ENCODE data around the gene SLC26A1.

Gene SLC26A1

DNA sequence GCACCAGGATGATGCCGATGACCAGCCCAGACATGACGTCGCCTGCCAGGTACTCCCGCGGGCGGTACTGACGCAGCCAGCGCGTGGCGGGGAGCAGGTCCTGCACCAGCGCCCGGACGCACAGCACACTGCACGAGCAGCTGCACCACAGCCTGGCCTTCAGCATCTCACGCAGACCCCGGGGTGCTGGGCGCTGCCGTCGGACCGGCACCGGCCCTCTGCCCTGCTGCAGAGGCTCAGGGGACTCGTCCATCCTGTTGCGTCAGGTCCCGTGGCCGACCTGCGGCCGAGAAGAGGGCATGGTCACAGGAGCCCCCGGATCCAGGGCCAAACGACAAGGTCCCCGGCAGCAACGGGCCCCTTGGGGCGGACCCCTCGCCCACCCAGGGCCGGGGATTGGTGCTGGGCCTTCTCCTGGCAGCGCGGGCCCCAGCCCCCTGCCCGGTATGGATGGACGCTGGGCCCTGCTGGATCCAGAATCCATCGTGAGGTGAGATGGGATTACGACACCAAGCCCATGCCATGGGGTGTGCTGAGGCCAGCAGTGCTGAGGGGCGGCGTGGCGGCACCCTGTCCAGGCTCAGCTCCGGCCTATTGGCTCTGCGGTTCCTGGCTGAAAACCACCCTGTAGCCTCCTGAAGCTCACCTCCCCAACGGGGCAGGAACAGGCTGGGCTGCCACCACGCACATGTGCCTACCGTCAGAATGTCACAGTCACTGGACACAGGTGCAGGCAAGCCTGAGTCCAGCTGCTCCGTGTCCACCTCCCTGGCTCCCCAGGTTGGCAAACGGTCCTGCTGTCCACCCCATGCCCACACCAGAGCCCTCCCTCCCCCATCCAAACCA is 1.5 kb downstream of the SLC26A1 start:
- Histone ChIP-seq H3K4ac (ENCODE audit: low read depth, low read length) (no peak overlapping the region), H4K12ac (ENCODE audit: low read depth, low read length) (no peak overlapping the region), H4K91ac (ENCODE audit: low read depth, low read length) (no peak overlapping the region), H3K23ac (ENCODE audit: low read length) (no peak overlapping the region), H4K8ac (ENCODE audit: low read depth, low read length) (no peak overlapping the region), H3K4me1 (ENCODE audit: control insufficient read depth in 1 of 2, insufficient read depth in 2 of 2, low read length in 2 of 2) (peaks cover 5 to 11% of the 10 kb centered on the region in 2 experiments), H3K27ac (ENCODE audit: low read depth, low read length) (no peak overlapping the region), H3K18ac (ENCODE audit: low read length) (no peak overlapping the region), H2AFZ (ENCODE audit: insufficient read depth, low read length, poor library complexity) (no peak overlapping the region), H3K4me2 (ENCODE audit: low read length) (no peak overlapping the region), H3K9ac (ENCODE audit: low read length) (no peak overlapping the region), H2BK120ac (ENCODE audit: insufficient read depth, low read length, poor library complexity) (no peak overlapping the region), H3K27me3 (ENCODE audit: insufficient read depth, low read length) (peaks cover 4% of the 10 kb centered on the region), H2BK5ac (ENCODE audit: low read depth, low read length, poor library complexity) (no peak overlapping the region), H2AK5ac (ENCODE audit: low read length) (no peak overlapping the region), H3K36me3 (ENCODE audit: control insufficient read depth in 1 of 2, insufficient read depth in 2 of 2, low read length in 2 of 2) (no peaks in the 10 kb centered on the region), H3K4me3 (ENCODE audit: low read depth, low read length) (no peak overlapping the region), H3K79me2 (ENCODE audit: control insufficient read depth, insufficient read depth, low read length, poor library complexity) (no peaks in the 10 kb centered on the region), H3K79me1 (ENCODE audit: low read length) (no peaks in the 10 kb centered on the region), H2BK12ac (ENCODE audit: low read length) (no peak overlapping the region), H3K14ac (ENCODE audit: low read length) (no peak overlapping the region), H3K9me3 (ENCODE audit: insufficient read depth, low read depth, low read length) (peaks cover 2% of the 10 kb centered on the region)
- peak; percentile 87 for DNase-seq
- no CpG with 5 or more reads among the region's 50 CpGs for WGBS (ENCODE audit: extremely low coverage, insufficient coverage, insufficient read length)

DNA sequence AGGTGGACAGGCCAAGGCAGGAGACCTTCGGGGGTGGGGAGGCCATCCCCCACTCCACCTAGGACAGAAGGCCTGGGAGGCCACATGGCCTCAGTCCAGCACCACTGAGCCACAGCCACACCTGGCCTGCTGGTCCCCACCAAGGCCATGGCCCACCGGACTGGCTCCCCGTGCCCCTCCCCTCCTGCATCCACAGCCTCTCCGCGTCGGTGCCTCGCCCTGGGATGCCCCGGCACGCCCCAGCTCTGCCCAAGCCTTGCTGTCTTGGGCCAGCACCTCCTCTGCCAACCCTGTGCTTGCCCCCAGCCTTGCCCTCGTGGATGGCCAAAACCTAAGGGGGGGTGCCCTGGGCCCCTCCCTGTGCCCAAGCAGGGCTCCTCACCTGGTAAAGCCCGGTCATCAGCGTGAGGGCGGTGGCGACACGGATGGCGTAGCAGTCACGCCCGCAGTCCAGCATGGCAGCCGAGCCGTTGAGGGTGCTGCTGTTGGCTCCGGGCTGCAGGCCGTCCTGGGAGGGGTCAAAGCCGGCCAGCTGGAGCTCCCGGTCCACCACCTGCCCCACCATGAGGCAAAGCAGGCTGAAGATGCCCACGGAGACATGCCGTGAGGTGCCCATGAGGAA is 2.3 kb downstream of the SLC26A1 start:
- H2BK5ac ChIP-seq (ENCODE audit: low read depth, low read length, poor library complexity): no peak overlapping the region
- no peaks in the 10 kb centered on the region for H3K9me3 ChIP-seq (ENCODE audit: insufficient read depth, low read depth, low read length)
- no peaks in the 10 kb centered on the region for H3K79me2 ChIP-seq (ENCODE audit: control insufficient read depth, insufficient read depth, low read length, poor library complexity)
- no peak for DNase-seq
- no peak overlapping the region for H4K91ac ChIP-seq (ENCODE audit: low read depth, low read length)
- no peak overlapping the region for H2AFZ ChIP-seq (ENCODE audit: insufficient read depth, low read length, poor library complexity)
- no peaks in the 10 kb centered on the region for H3K79me1 ChIP-seq (ENCODE audit: low read length)
- no peak overlapping the region for H4K12ac ChIP-seq (ENCODE audit: low read depth, low read length)
- no peak overlapping the region for H3K18ac ChIP-seq (ENCODE audit: low read length)
- H3K23ac ChIP-seq (ENCODE audit: low read length): no peak overlapping the region
- H3K14ac ChIP-seq (ENCODE audit: low read length): no peak overlapping the region
- H3K4me2 ChIP-seq (ENCODE audit: low read length): no peak overlapping the region
- WGBS (ENCODE audit: extremely low coverage, insufficient coverage, insufficient read length): no CpG with 5 or more reads among the region's 26 CpGs
- no peak overlapping the region for H3K9ac ChIP-seq (ENCODE audit: low read length)
- no peak overlapping the region for H2AK5ac ChIP-seq (ENCODE audit: low read length)
- no peak overlapping the region for H2BK120ac ChIP-seq (ENCODE audit: insufficient read depth, low read length, poor library complexity)
- H2BK12ac ChIP-seq (ENCODE audit: low read length): no peak overlapping the region
- no peak overlapping the region for H4K8ac ChIP-seq (ENCODE audit: low read depth, low read length)
- H3K4me3 ChIP-seq (ENCODE audit: low read depth, low read length): no peak overlapping the region
- H3K4me1 ChIP-seq (ENCODE audit: control insufficient read depth in 1 of 2, insufficient read depth in 2 of 2, low read length in 2 of 2): peaks cover 5 to 11% of the 10 kb centered on the region in 2 experiments
- H3K27ac ChIP-seq (ENCODE audit: low read depth, low read length): no peak overlapping the region
- no peaks in the 10 kb centered on the region for H3K36me3 ChIP-seq (ENCODE audit: control insufficient read depth in 1 of 2, insufficient read depth in 2 of 2, low read length in 2 of 2)
- H3K27me3 ChIP-seq (ENCODE audit: insufficient read depth, low read length): no peaks in the 10 kb centered on the region
- no peak overlapping the region for H3K4ac ChIP-seq (ENCODE audit: low read depth, low read length)

DNA sequence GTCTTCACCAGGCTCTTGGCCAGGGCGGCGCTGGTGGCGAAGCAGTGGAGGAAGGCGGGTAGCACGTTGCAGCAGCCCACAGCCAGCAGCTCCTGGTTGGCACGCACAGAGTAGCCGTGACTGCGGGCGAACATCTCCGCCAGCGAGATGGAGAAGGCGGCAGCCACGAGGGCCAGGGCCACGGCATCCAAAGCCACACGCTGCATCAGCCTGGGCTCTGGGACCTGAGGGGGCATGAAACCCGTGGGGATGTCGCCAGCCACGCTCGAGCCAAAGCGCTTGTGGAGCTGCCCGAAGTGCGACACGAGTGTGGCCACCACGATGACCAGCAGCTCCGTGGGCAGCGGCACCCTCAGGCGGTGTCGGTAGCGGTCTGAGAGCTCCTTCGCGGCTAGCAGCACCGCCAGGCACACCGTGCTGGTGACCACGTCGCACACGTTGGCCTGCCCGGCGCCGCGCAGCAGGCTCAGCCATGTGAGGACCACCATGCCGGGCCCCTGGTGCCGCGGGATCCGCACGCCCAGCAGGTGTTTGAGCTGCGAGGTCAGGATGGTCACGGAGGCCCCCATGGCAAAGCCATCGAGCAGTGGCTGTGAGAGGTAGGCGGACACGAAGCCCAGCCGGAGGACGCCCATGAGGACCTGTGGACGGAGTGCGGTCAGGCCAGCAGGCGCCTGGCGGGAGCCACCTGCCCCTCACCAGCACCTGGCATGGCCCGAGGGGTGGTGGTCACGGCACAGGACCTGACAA is 3.3 kb downstream of the SLC26A1 start:
- Histone ChIP-seq H3K27ac (ENCODE audit: low read depth, low read length) (no peak overlapping the region), H3K79me2 (ENCODE audit: control insufficient read depth, insufficient read depth, low read length, poor library complexity) (no peaks in the 10 kb centered on the region), H2BK120ac (ENCODE audit: insufficient read depth, low read length, poor library complexity) (no peak overlapping the region), H3K4ac (ENCODE audit: low read depth, low read length) (no peak overlapping the region), H3K23ac (ENCODE audit: low read length) (no peak overlapping the region), H2BK12ac (ENCODE audit: low read length) (no peak overlapping the region), H4K12ac (ENCODE audit: low read depth, low read length) (no peak overlapping the region), H3K27me3 (ENCODE audit: insufficient read depth, low read length) (no peaks in the 10 kb centered on the region), H3K18ac (ENCODE audit: low read length) (no peak overlapping the region), H4K91ac (ENCODE audit: low read depth, low read length) (no peak overlapping the region), H3K9ac (ENCODE audit: low read length) (no peak overlapping the region), H3K4me1 (ENCODE audit: control insufficient read depth in 1 of 2, insufficient read depth in 2 of 2, low read length in 2 of 2) (peaks cover 5 to 11% of the 10 kb centered on the region in 2 experiments), H3K9me3 (ENCODE audit: insufficient read depth, low read depth, low read length) (no peaks in the 10 kb centered on the region), H3K4me3 (ENCODE audit: low read depth, low read length) (no peak overlapping the region), H3K36me3 (ENCODE audit: control insufficient read depth in 1 of 2, insufficient read depth in 2 of 2, low read length in 2 of 2) (no peaks in the 10 kb centered on the region), H2AK5ac (ENCODE audit: low read length) (no peak overlapping the region), H3K4me2 (ENCODE audit: low read length) (no peak overlapping the region), H2AFZ (ENCODE audit: insufficient read depth, low read length, poor library complexity) (no peak overlapping the region), H3K79me1 (ENCODE audit: low read length) (no peaks in the 10 kb centered on the region), H3K14ac (ENCODE audit: low read length) (no peak overlapping the region), H2BK5ac (ENCODE audit: low read depth, low read length, poor library complexity) (no peak overlapping the region), H4K8ac (ENCODE audit: low read depth, low read length) (no peak overlapping the region)
- no CpG with 5 or more reads among the region's 58 CpGs for whole genome bisulfite sequencing (ENCODE audit: extremely low coverage, insufficient coverage, insufficient read length)
- DNase-seq: no peak

DNA sequence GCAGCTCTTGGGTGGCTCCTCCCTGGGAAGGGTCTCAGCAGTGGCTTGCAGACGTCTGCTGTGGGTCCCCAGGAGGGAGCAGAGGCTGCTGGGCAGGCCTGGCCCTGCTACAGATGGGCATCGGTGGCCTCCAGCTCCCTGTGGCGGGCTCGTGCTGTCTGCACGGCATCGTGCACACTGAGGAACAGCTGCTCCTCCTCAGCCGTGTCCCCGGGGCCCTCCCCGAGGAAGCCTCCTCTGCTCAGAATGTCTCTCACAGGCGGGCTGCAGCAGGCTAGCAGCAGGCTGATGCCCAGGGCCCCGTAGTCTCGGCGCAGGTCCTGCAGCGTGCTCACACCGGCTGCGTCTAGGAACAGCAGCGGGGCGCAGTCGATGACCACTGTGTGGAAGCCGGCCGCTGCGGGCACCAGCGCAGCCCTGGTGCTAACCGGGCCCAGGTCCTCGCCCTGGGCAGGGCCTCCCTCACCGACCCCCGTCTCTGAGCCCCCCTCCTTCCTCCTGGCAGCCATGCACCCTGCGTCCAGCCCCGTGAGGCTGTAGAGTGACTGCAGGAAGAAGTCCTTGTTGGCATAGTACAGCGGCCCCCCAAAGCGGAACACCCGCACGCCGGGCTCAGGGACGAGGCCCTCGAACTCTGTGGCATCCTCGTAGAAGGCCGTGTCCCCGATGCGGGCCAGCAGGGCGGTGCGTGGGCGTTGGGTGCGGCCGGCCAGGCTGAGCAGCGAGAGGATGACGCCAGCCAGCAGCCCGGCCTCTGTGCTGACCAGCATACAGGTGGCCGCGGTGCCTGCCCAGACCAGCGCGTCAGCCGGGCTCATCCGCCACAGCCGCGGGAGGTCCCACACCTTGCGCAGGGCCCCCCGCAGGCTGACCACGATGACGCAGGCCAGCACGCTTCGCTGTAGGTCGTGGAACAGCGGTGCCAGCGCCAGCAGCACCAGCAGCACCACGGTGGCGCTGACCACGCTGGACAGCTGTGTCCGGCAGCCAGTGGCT is 4.2 kb downstream of the SLC26A1 start:
- no peaks in the 10 kb centered on the region for H3K79me2 ChIP-seq (ENCODE audit: control insufficient read depth, insufficient read depth, low read length, poor library complexity)
- H3K4ac ChIP-seq (ENCODE audit: low read depth, low read length): no peak overlapping the region
- no peak overlapping the region for H4K91ac ChIP-seq (ENCODE audit: low read depth, low read length)
- no peak overlapping the region for H2BK120ac ChIP-seq (ENCODE audit: insufficient read depth, low read length, poor library complexity)
- H2BK12ac ChIP-seq (ENCODE audit: low read length): no peak overlapping the region
- H3K4me2 ChIP-seq (ENCODE audit: low read length): no peak overlapping the region
- H4K8ac ChIP-seq (ENCODE audit: low read depth, low read length): no peak overlapping the region
- no peak overlapping the region for H4K12ac ChIP-seq (ENCODE audit: low read depth, low read length)
- no peak overlapping the region for H3K9ac ChIP-seq (ENCODE audit: low read length)
- no peak overlapping the region for H3K23ac ChIP-seq (ENCODE audit: low read length)
- H3K18ac ChIP-seq (ENCODE audit: low read length): no peak overlapping the region
- H3K4me3 ChIP-seq (ENCODE audit: low read depth, low read length): no peak overlapping the region
- H3K79me1 ChIP-seq (ENCODE audit: low read length): no peaks in the 10 kb centered on the region
- H3K27me3 ChIP-seq (ENCODE audit: insufficient read depth, low read length): no peaks in the 10 kb centered on the region
- no peak overlapping the region for H3K14ac ChIP-seq (ENCODE audit: low read length)
- peak; percentile 86 to 92 for DNase-seq
- H2BK5ac ChIP-seq (ENCODE audit: low read depth, low read length, poor library complexity): no peak overlapping the region
- no peak overlapping the region for H2AK5ac ChIP-seq (ENCODE audit: low read length)
- H3K4me1 ChIP-seq (ENCODE audit: control insufficient read depth in 1 of 2, insufficient read depth in 2 of 2, low read length in 2 of 2): peaks cover 5 to 11% of the 10 kb centered on the region in 2 experiments
- no peaks in the 10 kb centered on the region for H3K36me3 ChIP-seq (ENCODE audit: control insufficient read depth in 1 of 2, insufficient read depth in 2 of 2, low read length in 2 of 2)
- no peaks in the 10 kb centered on the region for H3K9me3 ChIP-seq (ENCODE audit: insufficient read depth, low read depth, low read length)
- no peak overlapping the region for H2AFZ ChIP-seq (ENCODE audit: insufficient read depth, low read length, poor library complexity)
- H3K27ac ChIP-seq (ENCODE audit: low read depth, low read length): no peak overlapping the region
- no CpG with 5 or more reads among the region's 69 CpGs for WGBS (ENCODE audit: extremely low coverage, insufficient coverage, insufficient read length)
